ENCODE results near the gene CFLAR.

CFLAR gene

GRCh38 chr2:201130524-201131186 lies 14.7 kb downstream of the CFLAR start:
- TF ChIP-seq CTCF (IDR thresholded peaks at IDR 0.05) = no peak
- no peak for DNase-seq
- no peaks in the 10 kb centered on the region for H3K9me3 Mint-ChIP-seq
- H3K36me3 Mint-ChIP-seq (ENCODE audit: low read depth) = no peaks in the 10 kb centered on the region
- peaks cover 4% of the 10 kb centered on the region for H3K27me3 Mint-ChIP-seq (ENCODE audit: low read depth, poor library complexity)
- H3K4me1 Mint-ChIP-seq = peaks cover 22% of the 10 kb centered on the region
- no peak overlapping the region for H3K4me3 Mint-ChIP-seq
- H3K27ac Mint-ChIP-seq = no peak overlapping the region

- H3K36me3 Mint-ChIP-seq (ENCODE audit: low read depth) = no peaks in the 10 kb centered on the region
- H3K4me1 Mint-ChIP-seq = peaks cover 21% of the 10 kb centered on the region
- no peak overlapping the region for H3K4me3 Mint-ChIP-seq
- no peak for DNase-seq
- H3K27ac Mint-ChIP-seq = no peak overlapping the region
- H3K9me3 Mint-ChIP-seq = no peaks in the 10 kb centered on the region
- no peak for TF ChIP-seq CTCF (IDR thresholded peaks at IDR 0.05)
- peaks cover 8% of the 10 kb centered on the region for H3K27me3 Mint-ChIP-seq (ENCODE audit: low read depth, poor library complexity)
Observed at GRCh38 chr2:201132518-201132917, 16.6 kb downstream of the CFLAR start.

- Mint-ChIP-seq H3K9me3 (no peaks in the 10 kb centered on the region), H3K27me3 (ENCODE audit: low read depth, poor library complexity) (peaks cover 8% of the 10 kb centered on the region), H3K36me3 (ENCODE audit: low read depth) (no peaks in the 10 kb centered on the region), H3K4me3 (no peak overlapping the region), H3K27ac (no peak overlapping the region), H3K4me1 (peaks cover 25% of the 10 kb centered on the region)
- DNase-seq = no peak
- TF ChIP-seq CTCF (IDR thresholded peaks at IDR 0.05) = no peak
Observed at GRCh38 chr2:201135386-201135785, 19.4 kb downstream of the CFLAR start.

- H3K27ac Mint-ChIP-seq = peak overlapping the region; percentile 75
- H3K27me3 Mint-ChIP-seq (ENCODE audit: low read depth, poor library complexity) = peaks cover 8% of the 10 kb centered on the region
- no peaks in the 10 kb centered on the region for H3K9me3 Mint-ChIP-seq
- H3K4me3 Mint-ChIP-seq = no peak overlapping the region
- peaks cover 25% of the 10 kb centered on the region for H3K4me1 Mint-ChIP-seq
- DNase-seq = no peak
- no peak for TF ChIP-seq CTCF (IDR thresholded peaks at IDR 0.05)
- no peaks in the 10 kb centered on the region for H3K36me3 Mint-ChIP-seq (ENCODE audit: low read depth)
Observed at GRCh38 chr2:201136889-201137321, 20.9 kb downstream of the CFLAR start.

GRCh38 chr2:201137505-201138400 lies 21.8 kb downstream of the CFLAR start:
- DNase-seq = no peak
- Mint-ChIP-seq H3K27me3 (ENCODE audit: low read depth, poor library complexity) (peaks cover 8% of the 10 kb centered on the region), H3K4me3 (no peak overlapping the region), H3K27ac (no peak overlapping the region), H3K9me3 (no peaks in the 10 kb centered on the region), H3K36me3 (ENCODE audit: low read depth) (no peaks in the 10 kb centered on the region), H3K4me1 (peaks cover 25% of the 10 kb centered on the region)
- no peak for TF ChIP-seq CTCF (IDR thresholded peaks at IDR 0.05)

All from nephron progenitor cell (in vitro differentiated cells).